ENCODE measurements around the gene SLC2A6. TPM values are rescaled to one million over a fixed set of nuclear protein-coding genes. Genes with fewer than 3 reads are reported as not detected.

The SLC2A6 gene
- total RNA-seq, 4 donors from 2014 or later = 1.1 to 3.8 (median 2.5) TPM

DNA sequence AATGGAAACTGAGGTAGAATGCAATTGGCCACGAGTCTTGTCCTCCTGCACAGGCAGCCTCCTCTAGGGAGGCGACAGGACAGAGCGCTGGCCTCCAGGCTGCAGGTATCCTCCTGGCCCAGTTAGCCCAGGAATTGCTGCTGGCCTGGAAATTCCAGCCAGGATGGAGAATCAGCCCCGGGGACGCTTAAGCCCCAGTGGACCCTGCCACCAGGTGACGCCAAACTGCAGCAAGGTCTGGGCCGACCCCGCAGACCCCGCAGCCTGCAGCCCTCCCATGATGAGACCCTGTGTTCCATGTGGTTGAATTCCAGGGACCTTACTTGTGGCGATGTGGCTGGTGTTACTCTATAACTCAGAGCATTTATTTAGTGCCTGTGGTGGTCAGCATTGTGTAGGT lies 11.8 kb downstream of the SLC2A6 start:
- 82 to 89% methylated on average over 10 of the region's 10 CpGs for WGBS, 2 donors
- Histone ChIP-seq H3K36me3 (peaks cover 5 to 6% of the 10 kb centered on the region in 2 donors), H3K27me3 (no peaks in the 10 kb centered on the region), H3K4me3 (replicated peaks in 1 of 3) (no peak overlapping the region), H3K4me1 (no peaks in the 10 kb centered on the region), H3K9me3 (no peaks in the 10 kb centered on the region), H3K27ac (no peak overlapping the region)
- TF ChIP-seq POLR2A (IDR thresholded peaks at IDR 0.05) = no peak
- TF ChIP-seq, protein P1, sequence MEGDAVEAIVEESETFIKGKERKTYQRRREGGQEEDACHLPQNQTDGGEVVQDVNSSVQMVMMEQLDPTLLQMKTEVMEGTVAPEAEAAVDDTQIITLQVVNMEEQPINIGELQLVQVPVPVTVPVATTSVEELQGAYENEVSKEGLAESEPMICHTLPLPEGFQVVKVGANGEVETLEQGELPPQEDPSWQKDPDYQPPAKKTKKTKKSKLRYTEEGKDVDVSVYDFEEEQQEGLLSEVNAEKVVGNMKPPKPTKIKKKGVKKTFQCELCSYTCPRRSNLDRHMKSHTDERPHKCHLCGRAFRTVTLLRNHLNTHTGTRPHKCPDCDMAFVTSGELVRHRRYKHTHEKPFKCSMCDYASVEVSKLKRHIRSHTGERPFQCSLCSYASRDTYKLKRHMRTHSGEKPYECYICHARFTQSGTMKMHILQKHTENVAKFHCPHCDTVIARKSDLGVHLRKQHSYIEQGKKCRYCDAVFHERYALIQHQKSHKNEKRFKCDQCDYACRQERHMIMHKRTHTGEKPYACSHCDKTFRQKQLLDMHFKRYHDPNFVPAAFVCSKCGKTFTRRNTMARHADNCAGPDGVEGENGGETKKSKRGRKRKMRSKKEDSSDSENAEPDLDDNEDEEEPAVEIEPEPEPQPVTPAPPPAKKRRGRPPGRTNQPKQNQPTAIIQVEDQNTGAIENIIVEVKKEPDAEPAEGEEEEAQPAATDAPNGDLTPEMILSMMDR (IDR thresholded peaks at IDR 0.05) = no peak
- DNase-seq = no peak
- intact Hi-C loops (cut with DNase I) = no loop called here

DNA sequence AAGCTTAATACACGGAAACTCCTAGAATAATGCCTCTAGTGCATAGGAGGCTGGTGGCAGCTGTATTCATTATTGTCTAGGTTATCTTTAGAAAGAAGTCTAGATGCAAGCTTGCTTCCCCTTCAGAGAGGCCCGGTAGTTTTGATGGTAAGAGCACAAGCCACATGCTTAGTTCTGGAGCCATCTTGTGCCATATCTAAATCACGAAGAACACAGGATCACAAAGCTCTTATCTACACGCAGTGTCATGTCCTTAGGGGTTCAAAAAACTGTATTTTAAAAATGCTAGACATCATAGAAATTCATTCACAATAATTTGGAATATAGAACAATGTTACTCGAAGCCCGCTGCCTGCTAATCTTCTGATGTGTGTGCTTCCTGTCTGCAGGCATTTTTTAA lies 12.9 kb downstream of the SLC2A6 start:
- Histone ChIP-seq H3K9me3 (no peaks in the 10 kb centered on the region), H3K4me3 (replicated peaks in 1 of 3) (no peak overlapping the region), H3K27ac (no peak overlapping the region), H3K4me1 (peaks cover 2 to 3% of the 10 kb centered on the region in 2 donors), H3K36me3 (peaks cover 5 to 6% of the 10 kb centered on the region in 2 donors), H3K27me3 (no peaks in the 10 kb centered on the region)
- WGBS, 2 donors = 81 to 85% methylated on average over 6 of the region's 6 CpGs
- no peak for DNase-seq
- intact Hi-C loops (cut with DNase I) = no loop called here
- TF ChIP-seq, protein P1 (IDR thresholded peaks at IDR 0.05) = no peak
- TF ChIP-seq POLR2A (IDR thresholded peaks at IDR 0.05) = no peak

DNA sequence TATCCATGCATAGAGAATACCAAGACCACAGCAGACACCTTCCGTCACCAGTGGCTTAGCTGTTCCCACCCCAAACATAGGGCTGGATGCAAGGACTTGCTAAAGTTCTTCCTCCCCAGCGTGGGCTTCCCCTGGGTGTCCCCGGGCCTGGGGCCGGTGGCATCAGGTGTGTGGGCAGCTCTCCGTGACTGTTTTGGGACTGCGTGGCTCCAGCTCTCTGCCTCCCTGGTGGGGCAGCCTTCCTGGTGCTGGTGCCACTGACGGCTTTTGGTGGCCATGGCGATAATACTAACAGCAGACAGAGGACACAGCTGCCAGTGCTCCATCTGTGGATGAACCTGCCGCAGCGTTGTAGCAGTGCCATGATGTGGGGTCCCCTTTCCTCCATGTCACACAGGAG lies 14.3 kb downstream of the SLC2A6 start:
- no peaks in the 10 kb centered on the region for H3K9me3 ChIP-seq
- 88 to 94% methylated on average over 10 of the region's 10 CpGs for WGBS, 2 donors
- H3K4me3 ChIP-seq (replicated peaks in 1 of 3) = no peak overlapping the region
- no peak for DNase-seq
- no peak for TF ChIP-seq POLR2A (IDR thresholded peaks at IDR 0.05)
- TF ChIP-seq, protein P1 (IDR thresholded peaks at IDR 0.05) = no peak
- H3K27ac ChIP-seq = no peak overlapping the region
- H3K27me3 ChIP-seq = no peaks in the 10 kb centered on the region
- peaks cover 6 to 9% of the 10 kb centered on the region in 2 donors for H3K4me1 ChIP-seq
- H3K36me3 ChIP-seq = peaks cover 5 to 6% of the 10 kb centered on the region in 2 donors
- intact Hi-C loops (cut with DNase I) = no loop called here

DNA sequence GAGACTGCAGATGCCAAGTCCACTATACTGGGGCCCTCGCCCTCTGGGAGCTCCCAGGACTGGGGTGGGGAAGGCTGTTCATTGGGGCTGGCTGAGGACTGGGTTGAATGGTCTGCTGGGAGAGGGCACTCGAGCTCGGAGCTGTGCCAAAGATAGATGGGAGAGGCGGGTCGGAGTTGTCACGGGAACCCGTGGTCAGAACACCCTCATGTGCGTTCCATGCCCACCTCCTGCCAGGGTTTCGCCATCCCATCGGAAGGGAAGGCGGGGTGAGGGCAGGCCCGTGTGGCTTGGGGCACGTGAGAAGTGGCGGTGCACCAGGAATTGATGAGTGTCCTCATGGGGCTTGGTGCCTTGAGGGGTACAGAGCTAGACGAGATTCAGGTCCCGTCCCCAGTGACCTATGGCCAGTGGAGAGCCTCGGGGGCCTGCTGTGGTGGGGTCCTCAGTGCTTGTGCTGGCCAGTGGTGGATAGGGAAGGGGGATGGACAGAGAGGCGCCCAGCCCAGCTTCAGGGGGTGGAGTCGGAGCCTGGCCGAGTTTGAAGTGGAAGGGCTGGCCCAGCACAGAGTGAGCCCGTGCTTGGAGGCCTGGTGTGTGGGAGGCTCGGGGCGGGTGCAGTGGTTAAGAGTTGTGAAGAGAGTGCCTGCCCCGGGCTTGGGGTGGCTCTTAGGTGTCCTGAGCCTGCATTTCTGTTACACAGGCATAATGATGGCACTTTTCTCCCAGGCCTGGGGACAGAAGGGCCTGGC lies 14.9 kb downstream of the SLC2A6 start:
- 75 to 80% methylated on average over 21 to 24 of the region's 24 CpGs for WGBS, 2 donors
- Histone ChIP-seq H3K36me3 (peaks cover 4 to 5% of the 10 kb centered on the region in 2 donors), H3K27ac (no peak overlapping the region), H3K4me3 (replicated peaks in 1 of 3) (no peak overlapping the region), H3K4me1 (peaks cover 6 to 13% of the 10 kb centered on the region in 2 donors), H3K27me3 (no peaks in the 10 kb centered on the region), H3K9me3 (no peaks in the 10 kb centered on the region)
- DNase-seq = peak; percentile 60 to 82
- TF ChIP-seq POLR2A (IDR thresholded peaks at IDR 0.05) = no peak
- TF ChIP-seq, protein P1 (IDR thresholded peaks at IDR 0.05) = no peak
- intact Hi-C loops (cut with DNase I) = no loop called here

DNA sequence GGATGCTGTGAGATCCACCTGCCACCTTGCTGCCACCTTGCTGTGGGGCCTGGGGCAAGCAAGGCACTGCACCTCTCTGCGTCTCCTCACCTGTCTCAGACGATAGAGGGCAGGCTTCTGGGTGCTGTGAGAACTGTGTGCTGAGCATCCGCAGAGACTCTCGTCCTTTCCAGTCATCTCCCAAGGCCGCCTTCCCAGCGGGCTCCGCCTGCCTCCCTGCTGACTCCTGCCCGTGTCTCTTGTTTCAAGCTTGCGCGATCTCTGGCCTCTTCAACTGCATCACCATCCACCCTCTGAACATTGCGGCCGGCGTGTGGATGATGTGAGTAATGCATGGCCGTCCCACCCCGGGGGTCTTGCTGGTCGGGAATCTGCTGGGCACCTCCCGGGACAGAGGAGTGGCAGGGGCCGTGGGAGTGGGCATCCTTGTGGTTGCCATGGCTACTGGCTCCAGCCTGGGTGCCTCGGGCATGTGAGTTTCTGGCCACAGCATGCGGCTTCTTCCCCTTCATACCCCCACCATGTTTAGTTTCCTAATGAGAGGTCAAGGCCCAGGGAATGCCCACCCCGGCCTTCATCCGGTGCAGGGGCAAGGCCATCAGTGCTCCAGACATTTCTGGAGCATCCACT lies 15.6 kb downstream of the SLC2A6 start:
- DNase-seq = no peak
- WGBS, 2 donors = 92 to 93% methylated on average over 22 of the region's 22 CpGs
- no peak for TF ChIP-seq POLR2A (IDR thresholded peaks at IDR 0.05)
- TF ChIP-seq, protein P1 (IDR thresholded peaks at IDR 0.05) = no peak
- no peak overlapping the region for H3K27ac ChIP-seq
- no peaks in the 10 kb centered on the region for H3K36me3 ChIP-seq
- peaks cover 6 to 15% of the 10 kb centered on the region in 2 donors for H3K4me1 ChIP-seq
- no peaks in the 10 kb centered on the region for H3K27me3 ChIP-seq
- H3K4me3 ChIP-seq (replicated peaks in 1 of 3) = no peak overlapping the region
- intact Hi-C loops (cut with DNase I) = no loop called here
- H3K9me3 ChIP-seq = no peaks in the 10 kb centered on the region
